ENCODE results near the gene SND1.

Gene SND1

DNA sequence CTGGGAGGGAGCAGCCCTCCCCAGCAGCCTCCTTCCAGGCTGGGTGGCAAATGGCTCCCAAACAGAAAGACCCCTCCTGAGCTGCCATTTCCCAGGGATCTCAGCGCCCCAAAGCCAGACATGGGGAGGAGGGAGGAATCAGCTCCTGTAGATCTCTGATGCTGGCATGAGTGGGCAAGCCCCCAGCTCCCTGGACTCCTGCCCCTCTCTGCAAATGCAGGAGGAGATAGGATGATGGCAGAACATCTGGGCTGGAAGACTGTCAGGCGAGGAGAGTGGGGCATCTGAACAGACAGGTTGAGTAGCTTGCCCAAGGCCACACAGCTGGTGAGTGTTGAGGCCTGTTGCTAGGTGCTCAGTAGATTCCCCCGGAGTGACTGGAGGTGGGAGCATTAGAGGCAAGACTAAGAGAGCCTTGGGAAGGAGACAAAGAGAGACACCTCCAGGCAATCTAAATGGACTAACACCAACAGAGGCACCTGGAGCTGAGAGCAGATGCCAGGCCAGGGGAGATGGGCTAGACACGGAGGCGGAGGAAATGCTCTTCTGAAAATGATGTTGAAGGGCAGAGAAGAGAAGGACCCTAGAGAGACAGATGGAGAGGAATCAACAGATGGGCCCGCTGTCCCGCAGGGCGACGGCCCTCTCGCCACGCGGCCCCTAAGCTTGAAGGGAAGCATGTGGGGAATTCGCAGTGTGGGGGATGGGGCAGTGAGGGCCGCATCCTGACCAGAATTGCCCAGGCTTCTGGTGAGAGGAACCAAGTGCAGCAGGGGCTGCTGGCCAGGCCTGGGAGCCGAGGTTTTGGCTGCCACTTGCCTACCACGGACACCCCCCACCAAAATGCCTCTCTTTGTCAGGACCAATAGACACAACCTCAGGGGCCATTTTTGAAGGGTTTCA, 464.1 kb downstream of the SND1 start:
- CTCF ChIA-PET, result interaction anchor here (1.3 to 1.4 kb wide), 2 partner anchors 19 to 20 kb away, joined by 3 to 4 read pairs; no protein-coding TSS in a partner anchor
- H3K36me3 Mint-ChIP-seq, result peaks cover under 1% of the 10 kb centered on the region
- peaks cover 29% of the 10 kb centered on the region for H3K27me3 Mint-ChIP-seq
- peaks cover 27% of the 10 kb centered on the region for H3K4me1 Mint-ChIP-seq
- no peak overlapping the region for H3K4me3 Mint-ChIP-seq
- no peak for DNase-seq
- no peak overlapping the region for H3K27ac Mint-ChIP-seq
- no peaks in the 10 kb centered on the region for H3K9me3 Mint-ChIP-seq

DNA sequence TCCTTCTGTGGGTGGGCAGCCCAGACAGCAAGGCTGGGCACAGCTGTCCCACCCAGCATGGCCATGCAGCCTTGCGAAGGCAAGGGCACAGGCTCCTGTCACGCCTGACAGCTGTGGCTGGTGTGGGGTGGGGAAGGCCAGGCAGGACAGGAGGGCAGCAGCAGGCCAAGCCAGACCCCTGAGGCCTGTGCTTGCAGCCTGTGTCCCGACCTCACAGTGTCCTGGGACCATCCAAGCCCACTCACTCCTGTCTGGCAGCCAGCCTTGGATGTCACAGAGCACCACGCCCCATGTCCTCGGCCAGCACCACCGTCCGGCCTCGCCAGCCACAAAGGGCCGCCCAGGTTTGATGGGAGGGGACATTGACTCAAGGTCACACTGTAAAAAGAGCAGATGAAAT, 464.7 kb downstream of the SND1 start:
- CTCF ChIA-PET, result interaction anchor here (1.3 kb wide), 1 partner anchor 19 kb away, joined by 3 read pairs; no protein-coding TSS in a partner anchor
- Mint-ChIP-seq H3K4me3 (no peak overlapping the region), H3K27me3 (peaks cover 33% of the 10 kb centered on the region), H3K4me1 (peaks cover 20% of the 10 kb centered on the region), H3K36me3 (no peaks in the 10 kb centered on the region), H3K9me3 (no peaks in the 10 kb centered on the region), H3K27ac (no peak overlapping the region)
- DNase-seq, result no peak

DNA sequence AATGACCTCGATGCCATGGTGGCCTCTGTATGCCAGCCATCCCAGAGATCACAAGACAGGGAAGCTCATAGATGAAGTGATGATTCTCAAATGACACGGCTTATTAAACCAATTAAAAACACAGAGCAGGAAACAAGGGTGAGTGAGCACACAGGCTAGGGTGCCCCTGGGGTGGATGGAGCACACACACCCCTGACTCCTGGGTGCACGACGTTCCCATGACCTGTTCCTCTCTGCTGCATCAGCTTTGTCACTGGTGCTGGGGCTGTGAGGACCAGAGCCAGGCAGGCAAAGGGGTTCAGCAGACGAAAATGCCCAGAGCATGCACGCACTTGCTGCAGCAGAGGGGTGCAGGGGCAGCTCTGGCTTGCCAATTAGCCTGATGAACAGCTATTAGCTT, 465.7 kb downstream of the SND1 start:
- H3K27ac Mint-ChIP-seq, result no peak overlapping the region
- CTCF ChIA-PET, result no interaction called here
- no peaks in the 10 kb centered on the region for H3K36me3 Mint-ChIP-seq
- H3K4me3 Mint-ChIP-seq, result no peak overlapping the region
- peaks cover 34% of the 10 kb centered on the region for H3K27me3 Mint-ChIP-seq
- DNase-seq, result no peak
- H3K9me3 Mint-ChIP-seq, result no peaks in the 10 kb centered on the region
- peaks cover 11% of the 10 kb centered on the region for H3K4me1 Mint-ChIP-seq

DNA sequence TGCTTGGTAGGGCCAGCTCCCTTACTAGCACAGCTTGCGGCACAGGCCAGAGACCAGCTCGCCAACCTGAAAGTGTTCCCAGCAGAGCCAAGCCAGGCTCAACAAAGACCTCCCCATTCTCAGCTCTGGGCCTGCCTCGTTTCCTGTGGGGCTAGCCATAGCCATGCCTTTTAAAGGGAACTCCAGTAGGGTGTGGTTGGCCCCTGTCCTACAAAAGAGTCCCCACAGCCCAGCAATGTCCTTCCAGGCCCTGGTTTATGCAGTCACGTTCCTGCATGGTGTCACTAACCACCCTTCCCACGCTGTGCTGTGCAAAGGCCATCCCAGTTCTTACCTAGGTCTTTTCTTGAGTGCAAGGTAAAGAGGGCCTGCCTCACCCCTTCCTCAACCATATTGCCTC, 467.0 kb downstream of the SND1 start:
- H3K4me3 Mint-ChIP-seq, result no peak overlapping the region
- no peak for DNase-seq
- no peaks in the 10 kb centered on the region for H3K36me3 Mint-ChIP-seq
- CTCF ChIA-PET, result no interaction called here
- H3K27ac Mint-ChIP-seq, result no peak overlapping the region
- peaks cover 39% of the 10 kb centered on the region for H3K27me3 Mint-ChIP-seq
- no peaks in the 10 kb centered on the region for H3K9me3 Mint-ChIP-seq
- peaks cover 3% of the 10 kb centered on the region for H3K4me1 Mint-ChIP-seq

DNA sequence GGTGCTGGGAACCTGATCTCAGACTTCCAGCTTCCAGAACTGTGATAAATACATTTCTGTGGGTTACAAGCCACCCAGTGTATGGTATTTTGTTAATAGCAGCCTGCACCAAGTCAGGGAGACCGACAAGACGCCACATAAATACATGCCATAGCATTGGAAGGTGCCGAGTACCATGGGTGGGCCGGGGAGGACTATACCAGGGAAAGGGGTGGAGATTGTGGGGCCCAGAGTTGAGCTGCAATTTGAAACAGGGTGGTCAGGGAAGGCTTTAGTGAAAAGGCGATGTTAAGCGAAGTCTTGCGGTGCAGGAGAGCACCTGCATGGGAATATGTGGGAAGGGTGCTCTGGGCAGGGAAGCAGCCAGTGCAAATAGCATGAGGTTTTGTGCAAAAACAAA, 468.1 kb downstream of the SND1 start:
- H3K4me1 Mint-ChIP-seq, result peaks cover 4% of the 10 kb centered on the region
- H3K4me3 Mint-ChIP-seq, result no peak overlapping the region
- no peaks in the 10 kb centered on the region for H3K9me3 Mint-ChIP-seq
- peaks cover 33% of the 10 kb centered on the region for H3K27me3 Mint-ChIP-seq
- no peak for DNase-seq
- CTCF ChIA-PET, result interaction anchor here (0.6 to 1.6 kb wide), 2 partner anchors 11 to 15 kb away, joined by 4 read pairs; no protein-coding TSS in a partner anchor
- H3K36me3 Mint-ChIP-seq, result no peaks in the 10 kb centered on the region
- H3K27ac Mint-ChIP-seq, result no peak overlapping the region

DNA sequence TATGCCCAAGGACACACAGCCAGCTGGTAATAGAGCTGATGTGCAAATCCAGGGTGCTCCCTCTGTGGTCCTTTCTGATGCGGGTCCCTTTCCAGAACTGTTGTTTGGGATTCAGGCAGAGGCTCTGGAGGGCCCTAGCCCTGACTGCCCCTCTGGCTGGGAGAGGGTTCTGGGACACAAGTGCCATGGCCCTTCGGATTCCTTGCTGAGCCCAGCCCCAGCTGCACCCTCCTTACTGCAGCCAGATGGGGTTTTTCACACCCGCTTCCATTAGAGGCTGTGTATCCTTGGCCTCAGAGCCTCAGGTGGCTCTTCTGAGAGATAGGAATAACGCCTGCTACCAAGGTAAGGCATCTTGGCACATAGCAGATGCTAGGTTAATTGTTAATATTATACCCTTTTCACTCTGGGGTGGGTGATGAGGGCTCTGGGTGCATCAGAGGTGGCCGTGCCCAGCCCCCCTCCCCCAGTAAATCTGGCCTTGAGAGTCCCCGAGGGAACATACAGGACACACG, 469.0 kb downstream of the SND1 start:
- peaks cover 24% of the 10 kb centered on the region for H3K27me3 Mint-ChIP-seq
- CTCF ChIA-PET, result interaction anchor here (1.6 kb wide), 1 partner anchor 14 kb away, joined by 4 read pairs; no protein-coding TSS in a partner anchor
- H3K27ac Mint-ChIP-seq, result no peak overlapping the region
- H3K9me3 Mint-ChIP-seq, result no peaks in the 10 kb centered on the region
- peaks cover 5% of the 10 kb centered on the region for H3K4me1 Mint-ChIP-seq
- H3K36me3 Mint-ChIP-seq, result no peaks in the 10 kb centered on the region
- no peak for DNase-seq
- H3K4me3 Mint-ChIP-seq, result no peak overlapping the region

DNA sequence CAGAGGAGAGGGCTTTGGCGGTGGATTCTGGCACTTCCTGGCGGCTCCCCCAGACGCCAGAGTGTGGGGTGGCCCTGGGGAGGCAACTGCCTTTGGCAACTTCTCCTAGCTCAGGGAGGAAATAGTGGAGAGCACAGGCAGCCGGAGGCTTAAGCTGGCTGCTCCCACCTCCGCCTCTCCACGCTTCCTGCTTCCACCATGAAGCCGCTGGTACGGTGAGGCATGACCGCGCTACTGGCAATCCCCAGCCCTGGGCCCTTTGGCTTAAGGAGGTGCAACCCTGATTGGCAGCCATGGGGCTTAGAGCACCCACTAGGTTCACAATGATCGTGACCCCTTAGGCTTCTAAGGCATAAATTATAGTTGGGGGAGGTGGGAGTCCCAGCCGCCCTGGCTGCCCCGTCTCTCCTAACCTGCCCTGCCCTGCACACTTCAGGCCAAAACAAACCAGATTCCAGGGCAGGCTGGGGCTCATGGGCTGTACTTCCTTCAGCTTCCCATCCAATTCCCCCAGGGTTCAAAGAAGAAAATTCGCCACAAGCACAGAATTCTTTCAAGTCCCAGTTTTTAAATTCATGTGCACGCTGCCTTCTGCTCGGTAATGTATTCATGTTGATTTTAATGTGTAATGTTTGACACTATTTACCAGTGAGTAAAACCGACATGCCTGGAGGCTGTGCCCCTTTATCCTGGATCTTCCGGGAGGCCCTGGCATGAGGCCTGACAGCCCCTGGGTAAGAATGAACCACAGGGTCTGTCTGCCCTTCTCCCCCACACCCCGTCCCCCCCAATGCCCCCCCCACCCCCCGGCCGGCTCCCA, 469.9 kb downstream of the SND1 start:
- no peak for DNase-seq
- CTCF ChIA-PET, result no interaction called here
- Mint-ChIP-seq H3K4me1 (peaks cover 5% of the 10 kb centered on the region), H3K27me3 (peaks cover 22% of the 10 kb centered on the region), H3K4me3 (no peak overlapping the region), H3K9me3 (no peaks in the 10 kb centered on the region), H3K27ac (no peak overlapping the region), H3K36me3 (no peaks in the 10 kb centered on the region)

DNA sequence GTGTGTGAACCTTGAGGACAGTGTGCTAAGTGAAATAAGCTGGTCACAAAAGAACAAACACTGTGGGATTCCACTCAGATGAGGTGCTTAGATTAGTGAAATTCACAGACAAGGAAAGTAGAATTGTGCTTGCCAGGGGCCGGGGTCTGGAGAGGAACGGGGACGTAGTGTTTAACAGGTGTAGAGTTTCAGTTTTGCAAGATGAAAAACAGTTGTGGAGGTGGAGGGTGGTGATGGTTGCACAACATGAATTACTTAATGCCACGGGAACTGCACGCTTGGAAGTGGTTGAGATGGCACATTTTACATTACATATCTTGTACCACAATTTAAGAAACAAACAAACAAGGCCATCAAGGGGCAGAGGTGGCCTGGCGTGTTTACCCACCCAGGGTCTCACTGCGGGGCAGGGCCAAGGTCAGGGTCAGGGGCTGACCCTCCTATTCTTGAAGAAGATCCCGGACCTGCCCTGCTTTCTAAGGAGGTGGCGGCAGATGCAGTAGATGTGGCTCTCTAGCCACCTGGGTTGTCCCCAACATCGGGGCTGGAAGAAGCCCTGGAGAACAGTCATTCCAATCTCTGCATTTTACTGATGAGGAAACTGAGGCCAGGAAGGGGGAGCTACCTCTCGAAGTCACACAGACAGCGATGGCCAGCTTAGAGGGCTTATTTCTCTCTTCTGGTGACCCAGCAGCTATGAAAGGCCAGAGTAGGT, 470.7 kb downstream of the SND1 start:
- CTCF ChIA-PET, result interaction anchor here (1.5 kb wide), 1 partner anchor 12 kb away, joined by 5 read pairs; no protein-coding TSS in a partner anchor
- Mint-ChIP-seq H3K27me3 (peaks cover 25% of the 10 kb centered on the region), H3K4me1 (peaks cover 5% of the 10 kb centered on the region), H3K9me3 (no peaks in the 10 kb centered on the region), H3K4me3 (no peak overlapping the region), H3K36me3 (no peaks in the 10 kb centered on the region), H3K27ac (no peak overlapping the region)
- DNase-seq, result no peak

DNA sequence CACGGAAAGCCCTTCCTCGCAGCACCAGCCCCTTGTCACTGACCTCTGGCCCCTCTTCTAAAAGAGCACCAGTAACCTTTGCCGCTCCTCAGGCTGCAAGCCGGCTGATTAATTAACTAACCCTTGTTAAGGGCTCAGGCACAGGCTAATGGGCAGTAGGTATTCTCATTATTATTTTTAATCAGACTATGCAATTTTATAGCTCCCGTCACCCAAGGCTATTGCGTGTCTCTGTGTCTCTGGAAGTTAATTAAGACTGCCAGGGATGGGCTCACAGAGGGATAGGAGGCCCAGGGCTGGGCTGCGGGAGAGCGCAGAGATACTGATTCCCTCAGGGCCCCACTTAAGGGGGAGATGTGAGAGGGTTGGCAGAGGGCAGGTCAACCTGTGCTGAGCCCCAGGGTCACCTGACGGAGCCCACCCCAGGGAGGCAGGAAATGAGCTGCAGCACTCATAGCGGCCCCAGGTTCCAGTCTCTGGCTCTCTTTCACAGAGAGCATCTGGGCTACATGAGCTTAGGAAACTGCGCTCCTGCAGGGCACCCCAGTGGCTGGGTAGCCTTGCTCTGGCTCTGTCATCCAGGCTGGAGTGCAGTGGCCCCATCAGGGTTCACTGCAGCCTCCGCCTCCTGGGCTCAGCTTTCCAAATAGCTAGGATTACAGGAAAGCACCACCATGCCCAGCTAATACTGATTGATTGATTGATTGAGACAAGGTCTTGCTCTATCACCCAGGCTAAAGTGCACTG, 471.5 kb downstream of the SND1 start:
- no peak for DNase-seq
- Mint-ChIP-seq H3K36me3 (no peaks in the 10 kb centered on the region), H3K4me1 (peaks cover 5% of the 10 kb centered on the region), H3K9me3 (no peaks in the 10 kb centered on the region), H3K27me3 (peaks cover 27% of the 10 kb centered on the region), H3K27ac (no peak overlapping the region), H3K4me3 (no peak overlapping the region)
- CTCF ChIA-PET, result interaction anchor here (1.5 kb wide), 1 partner anchor 11 kb away, joined by 5 read pairs; no protein-coding TSS in a partner anchor

DNA sequence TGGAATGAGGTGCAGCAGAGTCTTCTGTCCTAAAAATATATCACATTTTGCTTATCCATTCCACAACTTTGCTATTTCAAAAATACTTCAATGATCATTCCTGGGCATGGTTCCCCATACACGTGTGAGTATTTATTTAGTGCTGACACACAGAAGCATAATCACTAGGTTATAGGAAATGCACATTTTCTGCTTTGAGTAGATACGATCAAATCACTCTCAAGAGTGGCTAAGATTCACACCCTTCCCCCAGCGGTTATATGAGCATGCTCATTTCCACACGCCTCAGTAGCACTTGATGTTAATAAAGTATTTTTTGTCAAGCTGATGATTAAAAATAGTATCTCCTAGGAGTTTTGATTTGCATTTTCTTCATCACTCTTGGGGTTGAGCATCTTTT, 472.8 kb downstream of the SND1 start:
- CTCF ChIA-PET, result no interaction called here
- Mint-ChIP-seq H3K9me3 (no peaks in the 10 kb centered on the region), H3K36me3 (no peaks in the 10 kb centered on the region), H3K27me3 (peaks cover 27% of the 10 kb centered on the region), H3K4me3 (no peak overlapping the region), H3K27ac (no peak overlapping the region), H3K4me1 (peaks cover 5% of the 10 kb centered on the region)
- no peak for DNase-seq

DNA sequence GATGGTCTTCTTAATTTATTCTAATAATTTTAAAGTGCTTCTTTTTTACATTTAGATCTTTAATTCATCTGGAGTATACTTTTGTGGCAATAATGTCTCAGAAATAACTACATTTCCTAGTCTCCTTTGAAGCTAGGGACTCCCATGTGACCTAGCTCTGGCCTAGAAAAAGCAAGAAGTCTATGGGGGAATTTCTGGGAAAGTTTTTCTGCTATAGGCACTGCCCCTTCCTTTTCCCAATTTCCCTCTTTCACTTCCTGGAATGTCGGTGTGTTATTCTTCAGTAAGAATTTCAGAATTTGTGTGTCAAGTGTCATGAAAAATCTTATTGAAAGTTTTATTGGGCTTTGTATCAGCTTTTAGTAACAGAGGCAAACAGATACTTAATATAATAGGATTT, 473.8 kb downstream of the SND1 start:
- Mint-ChIP-seq H3K36me3 (no peaks in the 10 kb centered on the region), H3K4me3 (no peak overlapping the region)
- CTCF ChIA-PET, result no interaction called here

DNA sequence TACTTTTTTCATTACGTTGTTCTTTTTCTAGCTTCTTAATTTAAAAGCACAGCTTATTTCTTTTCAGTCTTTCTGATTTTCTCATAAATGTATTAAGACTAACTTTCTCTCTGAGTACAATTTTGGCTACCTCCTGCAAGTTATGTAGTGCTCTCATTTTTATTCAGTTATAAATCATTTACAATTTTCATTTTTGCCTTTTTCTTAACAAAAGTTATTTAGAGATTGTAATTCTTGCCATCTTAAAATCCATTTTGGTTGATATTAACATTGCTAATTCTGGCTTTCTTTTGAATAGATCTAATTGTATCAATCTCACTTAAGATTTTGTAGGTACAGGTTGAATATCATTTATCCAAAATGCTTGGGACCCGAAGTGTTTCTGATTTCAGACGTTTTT, 476.4 kb downstream of the SND1 start:
- no peaks in the 10 kb centered on the region for H3K36me3 Mint-ChIP-seq
- no peak overlapping the region for H3K27ac Mint-ChIP-seq
- peaks cover 22% of the 10 kb centered on the region for H3K27me3 Mint-ChIP-seq
- no peaks in the 10 kb centered on the region for H3K9me3 Mint-ChIP-seq
- no peak for DNase-seq
- peaks cover 5% of the 10 kb centered on the region for H3K4me1 Mint-ChIP-seq
- H3K4me3 Mint-ChIP-seq, result no peak overlapping the region
- CTCF ChIA-PET, result interaction anchor here (1.2 to 1.7 kb wide), 2 partner anchors 7 to 80 kb away, joined by 3 to 7 read pairs; no protein-coding TSS in a partner anchor

More for the DNA sequence above, 473.8 kb downstream of the SND1 start:
- Mint-ChIP-seq H3K4me1 (peaks cover 5% of the 10 kb centered on the region), H3K9me3 (no peaks in the 10 kb centered on the region), H3K27ac (no peak overlapping the region), H3K27me3 (peaks cover 27% of the 10 kb centered on the region)
- no peak for DNase-seq

DNA sequence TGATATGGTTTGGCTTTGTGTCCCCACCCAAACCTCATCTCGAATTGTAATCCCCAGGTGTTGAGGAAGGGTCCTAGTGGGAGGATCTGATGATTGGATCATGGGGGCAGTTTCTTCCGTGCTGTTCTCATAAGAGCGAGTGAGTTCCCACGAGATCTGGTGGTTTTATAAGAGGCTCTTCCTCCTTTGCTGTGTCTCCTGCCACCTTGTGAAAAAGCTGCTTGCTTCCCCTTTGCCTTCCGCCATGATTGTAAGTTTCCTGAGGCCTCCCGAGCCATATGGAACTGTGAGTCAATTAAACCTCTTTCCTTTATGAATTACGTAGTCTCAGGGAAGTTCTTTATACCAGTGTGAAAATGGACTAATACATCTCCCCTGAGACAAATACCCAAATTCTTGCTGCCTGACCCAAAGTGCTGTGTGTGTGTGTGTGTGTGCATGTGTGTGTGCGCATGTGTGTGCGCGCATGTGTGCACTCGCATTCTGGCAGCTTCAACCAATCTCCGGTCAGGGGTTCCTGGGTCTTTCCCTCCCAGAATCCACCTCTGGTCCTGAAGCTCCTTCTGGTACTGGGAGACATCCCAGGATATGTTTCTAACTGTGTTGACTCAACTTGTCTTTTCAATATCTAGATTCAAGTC, 477.4 kb downstream of the SND1 start:
- Mint-ChIP-seq H3K27ac (no peak overlapping the region), H3K9me3 (no peaks in the 10 kb centered on the region), H3K4me1 (peaks cover 5% of the 10 kb centered on the region), H3K4me3 (no peak overlapping the region), H3K36me3 (no peaks in the 10 kb centered on the region), H3K27me3 (peaks cover 24% of the 10 kb centered on the region)
- CTCF ChIA-PET, result interaction anchor here (0.6 kb wide), 1 partner anchor 298 kb away, joined by 3 read pairs; no protein-coding TSS in a partner anchor
- DNase-seq, result no peak

All from activated naive CD4-positive, alpha-beta T cell treated with anti-CD3 and anti-CD28 coated beads, Interleukin-2, amount 10 ng/mL, durations not matched to agents 7 days and 5 days (primary cell).